SK-N-SH (cell line): ENCODE measurements around the gene RABAC1.

Source experiments
- CTCF ChIP-seq: fragments of 200-600 bp; sonication (generic); IDR thresholded peaks from 2 replicates; pipeline ENCODE4 v1.6.1; 2017; ENCODE audit warnings: antibody characterized with exemption, mild to moderate bottlenecking, moderate library complexity
- EP300 ChIP-seq, 2 experiments: IDR thresholded peaks; 2 replicates each; pipeline versions ENCODE4 v1.4.0 to v1.6.1; 2012; ENCODE audit warnings: borderline replicate concordance in 1 of 2, low read depth in 1 of 2, low read length in 1 of 2
- FOXJ3 ChIP-seq: sonication (generic); formaldehyde crosslinking; IDR thresholded peaks from 2 replicates; pipeline ENCODE4 v1.5.1; 2020; ENCODE audit warnings: mild to moderate bottlenecking, missing genetic modification reagents
- NRF1 ChIP-seq: IDR thresholded peaks from 2 replicates; pipeline ENCODE4 v1.6.1; 2012; ENCODE audit warnings: low read depth, mild to moderate bottlenecking, low read length
- POLR2AphosphoS5 ChIP-seq: IDR thresholded peaks from 2 replicates; pipeline ENCODE4 v1.6.1; 2012; ENCODE audit warnings: low read depth, low read length
- RAD21 ChIP-seq: IDR thresholded peaks from 2 replicates; pipeline ENCODE4 v1.6.1; 2012; ENCODE audit warnings: mild to moderate bottlenecking, low read length
- RCOR1 ChIP-seq: fragments of 150-350 bp; IDR thresholded peaks from 2 replicates; pipeline ENCODE4 v1.6.1; 2017; ENCODE audit warnings: antibody characterized with exemption, low read length
- RFX5 ChIP-seq: IDR thresholded peaks from 2 replicates; pipeline ENCODE4 v1.6.1; 2012; ENCODE audit warnings: mild to moderate bottlenecking, improper control_type of control experiment, low read length
- SMC3 ChIP-seq: IDR thresholded peaks from 2 replicates; pipeline ENCODE4 v1.6.1; 2012; ENCODE audit warnings: low read depth, low read length, improper control_type of control experiment
- TAF1 ChIP-seq: IDR thresholded peaks from 2 replicates; pipeline ENCODE4 v1.6.1; 2012; ENCODE audit warnings: low read depth, mild to moderate bottlenecking, low read length, moderate library complexity, borderline replicate concordance
- TCF12 ChIP-seq: IDR thresholded peaks from 2 replicates; pipeline ENCODE4 v1.4.0; 2012
- TEAD4 ChIP-seq: IDR thresholded peaks from 2 replicates; pipeline ENCODE4 v1.4.0; 2012; ENCODE audit warnings: mild to moderate bottlenecking, borderline replicate concordance; ENCODE audit not compliant: insufficient read depth
- USF2 ChIP-seq: fragments of 150-350 bp; IDR thresholded peaks from 2 replicates; pipeline ENCODE4 v1.6.1; 2017; ENCODE audit warnings: antibody characterized with exemption, low read length, low read depth, borderline replicate concordance
- YY1 ChIP-seq: IDR thresholded peaks from 2 replicates; pipeline ENCODE4 v1.4.0; 2012; ENCODE audit warnings: low read depth, mild to moderate bottlenecking

GRCh38 chr19:41990615-41991014, 31.5 kb upstream of the RABAC1 start:
- TF ChIP-seq RAD21 (no peak), RCOR1 (no peak), RFX5 (no peak), TAF1 (no peak), TEAD4 (no peak), POLR2AphosphoS5 (no peak), CTCF (no peak), YY1 (no peak), TCF12 (no peak), NRF1 (no peak), USF2 (no peak), EP300 (IDR thresholded peaks at IDR 0.05; ENCODE audit: borderline replicate concordance in 1 of 2, low read depth in 1 of 2, low read length in 1 of 2) (no peak), SMC3 (no peak), FOXJ3 (CRISPR knock-in tag) (no peak)
